B cell (primary cell): ENCODE results near the gene INHBA. TPM values are rescaled to one million over a fixed set of nuclear protein-coding genes. Genes with fewer than 3 reads are reported as not detected.

Source experiments
- ATAC-seq: fragments of 200-7000 bp; cut with Tn5 transposase; one replicate; pipeline ENCODE4 v1.10.0; 2021; ENCODE audit warnings: low read depth, mild to moderate bottlenecking, moderate number of reproducible peaks, moderate library complexity
- CTCF ChIA-PET: fragments of 350-600 bp; sonication (Branson Sonifier 250); formaldehyde crosslinking; loops from one replicate; lab custom pipeline; 2021; ENCODE audit warnings: antibody characterized with exemption, inconsistent platforms; lab: Charles Lee
- POLR2A ChIA-PET: fragments of 350-600 bp; sonication (Branson Sonifier 250); formaldehyde crosslinking; loops from one replicate; lab custom pipeline; 2021; ENCODE audit warnings: antibody characterized with exemption; lab: Charles Lee
- DNase-seq: peaks from one replicate; pipeline ENCODE4 v3.0.0; 2013
- H2AFZ ChIP-seq: 2 replicates; pipeline ENCODE4 v1.6.1; 2012; ENCODE audit warnings: mild to moderate bottlenecking, low read depth, low read length; ENCODE audit not compliant: insufficient read depth, poor library complexity, severe bottlenecking
- H3K27ac ChIP-seq, 2 donors: 1 replicate in 1 of 2; 2 replicates in 1 of 2; pipeline ENCODE4 v1.5.1; 2012 to 2013; ENCODE audit warnings: low read length in 2 of 2, mild to moderate bottlenecking in 2 of 2, moderate library complexity in 1 of 2
- H3K27me3 ChIP-seq, 4 experiments: fragments of 200-600 bp in 1 of 4; sonication (generic) in 1 of 4; replicated peaks in 1 of 4; 1 replicate in 2 of 4; 2 replicates in 2 of 4; pipeline versions ENCODE4 v1.6.1 to v1.7.0; 2013 to 2016; ENCODE audit warnings: low read length in 3 of 4, mild to moderate bottlenecking in 2 of 4, mixed read lengths in 1 of 4, moderate library complexity in 1 of 4; ENCODE audit not compliant: insufficient read depth in 4 of 4, control insufficient read depth in 3 of 4; ENCODE audit errors: control extremely low read depth in 1 of 4
- H3K36me3 ChIP-seq, 2 experiments: replicated peaks in 1 of 2; 1 replicate in 1 of 2; 2 replicates in 1 of 2; pipeline versions ENCODE4 v1.6.1 to v1.7.1; 2013; ENCODE audit warnings: low read length in 1 of 2; ENCODE audit not compliant: insufficient read depth in 2 of 2, control insufficient read depth in 1 of 2; ENCODE audit errors: control extremely low read depth in 1 of 2, extremely low read depth in 1 of 2
- H3K4me1 ChIP-seq, 2 donors: fragments of 200-600 bp in 1 of 2; sonication (generic) in 1 of 2; 1 replicate in 1 of 2; 2 replicates in 1 of 2; pipeline versions ENCODE4 v1.5.1 to v1.6.1; 2013 to 2017; ENCODE audit warnings: low read length in 2 of 2; ENCODE audit not compliant: control insufficient read depth in 2 of 2, insufficient read depth in 2 of 2
- H3K4me2 ChIP-seq: replicated peaks from 2 replicates; pipeline ENCODE3; 2012; ENCODE audit warnings: mild to moderate bottlenecking, low read depth, low read length; ENCODE audit not compliant: poor library complexity, severe bottlenecking
- H3K4me3 ChIP-seq, 5 experiments: fragments of 200-600 bp in 1 of 5; sonication (generic) in 1 of 5; 1 replicate in 3 of 5; 2 replicates in 2 of 5; pipeline versions ENCODE4 v1.5.1 to v1.7.0; 2011 to 2016; ENCODE audit warnings: low read length in 4 of 5, mild to moderate bottlenecking in 4 of 5, low read depth in 2 of 5, control low read depth in 1 of 5, moderate library complexity in 1 of 5; ENCODE audit not compliant: insufficient read depth in 1 of 5; ENCODE audit errors: control extremely low read depth in 1 of 5, extremely low read depth in 1 of 5
- H3K79me2 ChIP-seq: fragments of 200-600 bp; sonication (generic); one replicate; pipeline ENCODE4 v1.6.0; 2016; ENCODE audit warnings: low read length; ENCODE audit not compliant: control insufficient read depth, insufficient read depth
- H3K9ac ChIP-seq: fragments of 200-600 bp; sonication (generic); 2 replicates; pipeline ENCODE4 v1.6.1; 2017; ENCODE audit warnings: mild to moderate bottlenecking, low read length, moderate library complexity
- H3K9me3 ChIP-seq, 3 donors: one replicate each; pipeline versions ENCODE4 v1.6.1 to v1.7.1; 2013; ENCODE audit warnings: low read length in 2 of 3; ENCODE audit not compliant: control insufficient read depth in 2 of 3, insufficient read depth in 1 of 3; ENCODE audit errors: control extremely low read depth in 1 of 3
- H4K20me1 ChIP-seq: 2 replicates; pipeline ENCODE4 v1.6.0; 2012; ENCODE audit warnings: mild to moderate bottlenecking, low read length; ENCODE audit not compliant: insufficient read depth, control insufficient read depth, poor library complexity, severe bottlenecking
- H3K27ac Mint-ChIP-seq: one replicate; pipeline ENCODE4 v1.8.0; 2021; ENCODE audit warnings: mixed read lengths
- H3K27me3 Mint-ChIP-seq: one replicate; pipeline ENCODE4 v1.8.0; 2021; ENCODE audit warnings: mixed read lengths
- H3K4me1 Mint-ChIP-seq: one replicate; pipeline ENCODE4 v1.8.0; 2021; ENCODE audit warnings: mixed read lengths
- H3K4me3 Mint-ChIP-seq: one replicate; pipeline ENCODE4 v1.8.0; 2021; ENCODE audit warnings: mixed read lengths
- H3K9me3 Mint-ChIP-seq: one replicate; pipeline ENCODE4 v1.8.0; 2022; ENCODE audit warnings: mixed read lengths; ENCODE audit not compliant: insufficient read depth
- EZH2 ChIP-seq: IDR thresholded peaks from 2 replicates; pipeline ENCODE4 v1.6.1; 2012; ENCODE audit warnings: borderline replicate concordance, low read depth, mild to moderate bottlenecking, moderate library complexity, low read length; ENCODE audit not compliant: insufficient read depth, poor library complexity, severe bottlenecking
- WGBS: methylation state at CpG from one replicate; pipeline ENCODE4 v1.1.5; 2013; ENCODE audit warnings: missing lambda C conversion rate; ENCODE audit not compliant: insufficient coverage; 5-methylcytosine and 5-hydroxymethylcytosine counted together
- intact Hi-C: fragments of 100-400 bp; cut with micrococcal nuclease; formaldehyde crosslinking; loops from one replicate; pipeline ENCODE4 v1.10.0; 2022
- polyA plus RNA-seq: library from polyadenylated mRNA; depleted of rRNA; stranded (reverse); fragments of >200 nt; gene quantifications from 2 replicates; pipeline ENCODE4 v1.2.3, GENCODE V29; 2012
- total RNA-seq, 2 donors: library from RNA; stranded (reverse); fragments of 120-200 nt in 1 of 2; gene quantifications; 1 replicate in 1 of 2; 2 replicates in 1 of 2; pipeline versions ENCODE4 v1.2.3 to v1.2.4, GENCODE V29; 2013 to 2022
- TF ChIP-seq, protein P1 (sequence below): fragments of 200-600 bp; IDR thresholded peaks from one replicate; pipeline ENCODE4 v1.8.0; 2022; ENCODE audit warnings: antibody characterized with exemption, mild to moderate bottlenecking

The INHBA gene
- total and polyA plus RNA-seq, 2 donors (not counting 1 experiment from before 2014, with no cell fraction given) = not detected

DNA sequence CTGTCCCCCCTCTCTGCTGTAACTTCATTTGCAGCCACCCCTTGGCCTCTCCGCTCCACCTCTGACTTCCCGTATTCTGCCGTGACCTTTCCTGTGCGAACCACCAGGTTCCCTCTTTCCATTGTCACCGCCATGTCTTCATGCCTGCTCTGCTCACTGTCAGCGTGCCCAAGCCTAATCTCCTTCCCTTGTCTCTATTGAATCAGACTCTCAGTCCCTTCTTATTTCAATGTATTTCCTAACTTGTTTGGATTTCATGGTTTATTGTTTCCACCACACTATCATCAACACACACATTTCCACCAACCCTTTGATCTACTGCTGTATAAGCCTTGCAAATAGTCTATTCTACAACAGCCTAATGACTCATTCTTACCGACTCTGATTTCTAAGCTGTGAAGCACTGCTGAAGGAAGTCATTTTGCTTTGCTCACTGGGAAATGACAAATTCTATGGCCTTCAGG lies 30.0 kb upstream of the INHBA start:
- ATAC-seq (no peak), DNase-seq (no peak)
- Histone ChIP-seq H3K9me3 (no peaks in the 10 kb centered on the region), H3K9ac (no peak overlapping the region), H3K4me2 (no peak overlapping the region), H4K20me1 (no peaks in the 10 kb centered on the region), H3K27me3 (no peaks in the 10 kb centered on the region), H3K36me3 (no peaks in the 10 kb centered on the region), H3K27ac (no peak overlapping the region), H2AFZ (peak overlapping the region; percentile 46), H3K79me2 (no peaks in the 10 kb centered on the region), H3K4me1 (peaks cover 7 to 8% of the 10 kb centered on the region in 2 donors), H3K4me3 (no peak overlapping the region)
- POLR2A ChIA-PET = no interaction called here
- intact Hi-C loops = no loop called here
- H3K4me3 Mint-ChIP-seq = peak overlapping the region; percentile 8
- H3K27ac Mint-ChIP-seq = no peak overlapping the region
- TF ChIP-seq, protein P1, sequence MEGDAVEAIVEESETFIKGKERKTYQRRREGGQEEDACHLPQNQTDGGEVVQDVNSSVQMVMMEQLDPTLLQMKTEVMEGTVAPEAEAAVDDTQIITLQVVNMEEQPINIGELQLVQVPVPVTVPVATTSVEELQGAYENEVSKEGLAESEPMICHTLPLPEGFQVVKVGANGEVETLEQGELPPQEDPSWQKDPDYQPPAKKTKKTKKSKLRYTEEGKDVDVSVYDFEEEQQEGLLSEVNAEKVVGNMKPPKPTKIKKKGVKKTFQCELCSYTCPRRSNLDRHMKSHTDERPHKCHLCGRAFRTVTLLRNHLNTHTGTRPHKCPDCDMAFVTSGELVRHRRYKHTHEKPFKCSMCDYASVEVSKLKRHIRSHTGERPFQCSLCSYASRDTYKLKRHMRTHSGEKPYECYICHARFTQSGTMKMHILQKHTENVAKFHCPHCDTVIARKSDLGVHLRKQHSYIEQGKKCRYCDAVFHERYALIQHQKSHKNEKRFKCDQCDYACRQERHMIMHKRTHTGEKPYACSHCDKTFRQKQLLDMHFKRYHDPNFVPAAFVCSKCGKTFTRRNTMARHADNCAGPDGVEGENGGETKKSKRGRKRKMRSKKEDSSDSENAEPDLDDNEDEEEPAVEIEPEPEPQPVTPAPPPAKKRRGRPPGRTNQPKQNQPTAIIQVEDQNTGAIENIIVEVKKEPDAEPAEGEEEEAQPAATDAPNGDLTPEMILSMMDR = no peak
- no peak for TF ChIP-seq EZH2
- CTCF ChIA-PET = interaction anchor here (0.9 to 1.3 kb wide), 6 partner anchors 11 to 1401 kb away, joined by 3 to 4 read pairs (median 3); no protein-coding TSS in a partner anchor
- WGBS = 81% methylated on average over 7 of the region's 7 CpGs
- H3K9me3 Mint-ChIP-seq = no peaks in the 10 kb centered on the region
- H3K27me3 Mint-ChIP-seq = no peaks in the 10 kb centered on the region
- peaks cover 13% of the 10 kb centered on the region for H3K4me1 Mint-ChIP-seq

DNA sequence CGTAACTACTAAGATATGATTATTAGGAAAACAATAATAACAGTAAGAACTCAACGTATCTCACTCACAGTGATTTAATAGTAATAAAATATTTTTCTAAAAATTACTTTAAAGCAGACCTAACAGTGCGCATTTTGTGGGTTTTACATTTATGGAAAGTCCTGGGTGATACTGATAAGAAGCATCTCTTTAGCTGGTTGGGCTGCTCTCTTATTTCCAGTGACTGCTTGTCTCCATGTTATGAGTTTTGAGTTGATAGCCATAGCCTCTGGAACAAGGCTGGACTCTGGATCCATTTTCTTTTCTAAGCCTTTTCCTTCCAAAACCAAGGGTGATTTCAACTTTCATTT lies 29.5 kb upstream of the INHBA start:
- H3K4me3 Mint-ChIP-seq = no peak overlapping the region
- Histone ChIP-seq H3K79me2 (no peaks in the 10 kb centered on the region), H3K4me1 (peaks cover 7 to 8% of the 10 kb centered on the region in 2 donors), H3K36me3 (no peaks in the 10 kb centered on the region), H3K27ac (no peak overlapping the region), H3K9me3 (no peaks in the 10 kb centered on the region), H3K9ac (no peak overlapping the region), H2AFZ (peak overlapping the region; percentile 46), H4K20me1 (no peaks in the 10 kb centered on the region), H3K4me2 (peak overlapping the region; percentile 41), H3K4me3 (peak overlapping the region in 1 of 5 experiments; percentile 8), H3K27me3 (no peaks in the 10 kb centered on the region)
- no peak overlapping the region for H3K27ac Mint-ChIP-seq
- no peak for TF ChIP-seq EZH2
- TF ChIP-seq, protein P1 = no peak
- DNase-seq (no peak), ATAC-seq (no peak)
- ChIA-PET POLR2A (no interaction called here), CTCF (interaction anchor here (0.6 to 1.3 kb wide), 7 partner anchors 11 to 1401 kb away, joined by 3 to 4 read pairs (median 3); no protein-coding TSS in a partner anchor)
- intact Hi-C loops = no loop called here
- H3K27me3 Mint-ChIP-seq = no peaks in the 10 kb centered on the region
- H3K4me1 Mint-ChIP-seq = peaks cover 13% of the 10 kb centered on the region
- no peaks in the 10 kb centered on the region for H3K9me3 Mint-ChIP-seq
- no CpG with 5 or more reads among the region's 3 CpGs for WGBS
